Measurements from ENCODE around the gene KNSTRN. TPM values are rescaled to one million over a fixed set of nuclear protein-coding genes. Genes with fewer than 3 reads are reported as not detected.

KNSTRN gene
- total RNA-seq, 1 donor from 2014 or later: 50.4 TPM

DNA sequence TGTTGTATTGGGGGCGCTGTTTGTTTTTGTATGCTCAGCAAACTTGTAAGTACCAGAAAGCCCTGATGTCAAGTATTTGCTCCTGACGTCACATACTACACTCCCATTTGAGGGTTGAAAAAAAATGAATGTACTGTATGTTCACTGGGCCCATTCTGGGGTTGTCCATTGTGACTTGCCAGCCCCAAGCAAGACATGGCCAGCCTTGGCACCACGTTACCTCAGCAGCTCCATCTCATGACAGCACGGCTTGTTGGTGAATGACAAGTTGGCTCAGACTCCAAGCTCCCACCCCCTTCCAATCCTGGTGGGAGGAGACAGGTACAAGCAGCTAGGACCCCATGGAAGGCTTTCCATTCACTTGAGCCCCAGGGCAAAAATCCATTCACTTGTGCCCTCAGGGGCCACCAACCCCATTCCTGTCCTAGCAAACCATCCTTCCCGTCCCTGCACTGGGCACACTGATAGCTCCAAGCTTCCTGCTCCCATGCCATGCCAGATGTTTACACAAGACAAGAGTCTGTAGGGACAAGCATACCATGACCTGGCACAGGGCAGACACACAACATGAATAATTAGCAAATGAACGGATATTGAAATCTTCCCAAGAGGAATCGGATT lies 30.1 kb upstream of the KNSTRN start:
- intact Hi-C loops (cut with micrococcal nuclease): no loop called here

DNA sequence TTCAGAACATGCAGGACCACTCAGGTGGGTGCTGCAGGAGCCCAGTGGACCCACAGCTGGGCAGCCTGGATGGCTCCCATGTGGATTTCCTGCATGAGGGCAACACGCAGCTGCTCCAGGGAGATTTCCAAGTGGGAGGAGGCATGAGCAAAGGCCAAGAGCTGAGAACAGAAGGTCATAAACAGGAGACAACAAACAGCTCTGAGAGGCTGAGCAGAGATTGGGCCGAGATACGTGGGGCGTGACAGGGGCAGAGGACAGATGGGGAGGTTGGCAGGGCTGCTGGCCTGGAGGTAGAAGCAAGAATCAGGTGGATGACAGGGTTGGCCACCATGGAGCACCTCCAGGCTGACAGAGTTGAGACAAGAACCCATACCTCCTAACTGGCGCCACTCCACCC lies 28.8 kb upstream of the KNSTRN start:
- Mint-ChIP-seq H3K9me3 (no peaks in the 10 kb centered on the region), H3K4me3 (no peak overlapping the region), H3K27ac (no peak overlapping the region), H3K36me3 (ENCODE audit: low read depth) (no peaks in the 10 kb centered on the region), H3K4me1 (peaks cover 13% of the 10 kb centered on the region), H3K27me3 (peaks cover 30% of the 10 kb centered on the region)
- no peak for DNase-seq
- intact Hi-C loops (cut with micrococcal nuclease): no loop called here

More for the DNA sequence above, 30.1 kb upstream of the KNSTRN start:
- Mint-ChIP-seq H3K27ac (no peak overlapping the region), H3K4me1 (peaks cover 8% of the 10 kb centered on the region), H3K27me3 (peaks cover 28% of the 10 kb centered on the region), H3K4me3 (no peak overlapping the region), H3K9me3 (no peaks in the 10 kb centered on the region), H3K36me3 (ENCODE audit: low read depth) (no peaks in the 10 kb centered on the region)
- DNase-seq: no peak

DNA sequence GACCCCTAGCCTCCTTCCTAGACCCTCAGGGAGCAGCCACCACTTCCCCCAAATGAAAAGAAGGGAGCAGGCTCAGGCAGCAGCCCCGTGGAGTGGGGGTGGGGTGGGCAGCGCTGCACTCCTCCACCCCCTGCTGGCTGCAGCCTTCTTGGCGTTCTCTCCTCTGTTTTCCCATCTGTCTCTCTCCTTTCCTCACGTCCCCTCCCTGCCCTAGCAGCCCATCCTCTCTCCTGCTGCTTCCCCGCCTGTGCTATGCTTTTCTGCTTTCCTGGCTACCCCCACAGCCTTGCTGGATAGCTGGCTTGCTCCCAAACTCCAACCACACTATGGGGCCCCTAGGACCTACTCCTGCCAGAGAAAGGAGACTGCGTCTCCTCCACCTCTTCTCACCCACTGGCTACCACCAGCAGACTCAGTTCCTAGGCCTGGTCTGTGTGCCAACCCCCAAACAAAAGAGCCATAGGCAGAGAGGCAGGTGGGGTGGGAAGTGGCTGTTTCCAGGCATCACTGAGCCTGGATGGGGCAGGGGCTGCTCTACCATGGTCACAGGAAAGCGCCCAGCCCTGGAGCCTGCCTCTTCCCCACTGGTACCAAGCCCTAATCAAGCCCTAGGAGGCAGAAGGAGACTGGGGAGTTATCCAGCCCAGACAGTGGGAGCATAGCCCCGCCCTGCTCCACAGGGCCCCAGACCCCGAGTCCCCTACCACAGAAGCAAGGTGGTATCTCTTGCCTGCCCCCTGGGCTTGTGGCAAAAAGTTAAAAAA lies 27.9 kb upstream of the KNSTRN start:
- Mint-ChIP-seq H3K4me1 (peaks cover 20% of the 10 kb centered on the region), H3K27me3 (peaks cover 34% of the 10 kb centered on the region), H3K36me3 (ENCODE audit: low read depth) (no peaks in the 10 kb centered on the region), H3K27ac (no peak overlapping the region), H3K9me3 (no peaks in the 10 kb centered on the region), H3K4me3 (no peak overlapping the region)
- intact Hi-C loops (cut with micrococcal nuclease): no loop called here
- no peak for DNase-seq

DNA sequence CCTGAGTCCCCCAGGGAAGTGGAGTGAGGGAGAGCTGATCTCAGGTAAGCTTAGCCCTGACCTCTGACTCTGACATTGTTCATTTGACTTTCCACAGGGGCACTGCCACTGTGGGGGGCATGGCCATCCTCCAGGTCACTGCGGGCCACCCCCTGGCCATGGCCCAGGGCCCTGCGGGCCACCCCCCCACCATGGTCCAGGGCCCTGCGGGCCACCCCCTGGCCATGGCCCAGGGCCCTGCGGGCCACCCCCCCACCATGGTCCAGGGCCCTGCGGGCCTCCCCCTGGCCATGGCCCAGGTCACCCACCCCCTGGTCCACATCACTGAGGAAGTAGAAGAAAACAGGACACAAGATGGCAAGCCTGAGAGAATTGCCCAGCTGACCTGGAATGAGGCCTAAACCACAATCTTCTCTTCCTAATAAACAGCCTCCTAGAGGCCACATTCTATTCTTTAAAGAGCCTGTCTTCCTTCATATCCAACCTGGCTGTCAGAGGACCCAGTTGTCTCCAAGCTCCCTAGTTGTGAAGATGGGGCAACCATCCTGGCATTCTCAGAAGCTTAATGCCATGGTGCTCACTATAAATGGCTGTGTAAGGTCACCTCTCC lies 26.4 kb upstream of the KNSTRN start:
- Mint-ChIP-seq H3K4me3 (no peak overlapping the region), H3K9me3 (no peaks in the 10 kb centered on the region), H3K4me1 (peaks cover 21% of the 10 kb centered on the region), H3K36me3 (ENCODE audit: low read depth) (no peaks in the 10 kb centered on the region), H3K27ac (no peak overlapping the region), H3K27me3 (peaks cover 34% of the 10 kb centered on the region)
- intact Hi-C loops (cut with micrococcal nuclease): no loop called here
- DNase-seq: no peak

DNA sequence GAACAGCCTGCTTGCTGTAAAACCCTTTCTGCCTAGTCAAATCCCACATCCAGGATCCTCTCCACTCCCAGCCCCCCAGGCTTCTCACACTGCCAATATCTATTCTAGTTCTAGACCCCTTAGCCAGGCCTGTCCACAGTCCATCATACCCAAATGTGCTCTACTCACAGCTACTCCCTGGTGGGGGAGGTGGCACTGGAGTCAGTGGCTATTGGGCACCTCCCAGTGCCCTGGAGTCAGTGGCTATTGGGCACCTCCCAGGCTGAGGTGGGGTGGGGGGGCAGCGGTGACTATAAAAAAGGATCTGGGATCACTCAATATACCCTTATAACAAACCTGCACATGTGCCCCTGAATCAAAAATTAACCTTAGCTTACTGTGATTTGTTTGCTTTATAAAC lies 25.3 kb upstream of the KNSTRN start:
- H3K4me3 Mint-ChIP-seq: peak overlapping the region; percentile 82
- no peaks in the 10 kb centered on the region for H3K36me3 Mint-ChIP-seq (ENCODE audit: low read depth)
- H3K27ac Mint-ChIP-seq: no peak overlapping the region
- H3K9me3 Mint-ChIP-seq: no peaks in the 10 kb centered on the region
- DNase-seq: no peak
- peaks cover 34% of the 10 kb centered on the region for H3K27me3 Mint-ChIP-seq
- peaks cover 21% of the 10 kb centered on the region for H3K4me1 Mint-ChIP-seq
- intact Hi-C loops (cut with micrococcal nuclease): no loop called here

DNA sequence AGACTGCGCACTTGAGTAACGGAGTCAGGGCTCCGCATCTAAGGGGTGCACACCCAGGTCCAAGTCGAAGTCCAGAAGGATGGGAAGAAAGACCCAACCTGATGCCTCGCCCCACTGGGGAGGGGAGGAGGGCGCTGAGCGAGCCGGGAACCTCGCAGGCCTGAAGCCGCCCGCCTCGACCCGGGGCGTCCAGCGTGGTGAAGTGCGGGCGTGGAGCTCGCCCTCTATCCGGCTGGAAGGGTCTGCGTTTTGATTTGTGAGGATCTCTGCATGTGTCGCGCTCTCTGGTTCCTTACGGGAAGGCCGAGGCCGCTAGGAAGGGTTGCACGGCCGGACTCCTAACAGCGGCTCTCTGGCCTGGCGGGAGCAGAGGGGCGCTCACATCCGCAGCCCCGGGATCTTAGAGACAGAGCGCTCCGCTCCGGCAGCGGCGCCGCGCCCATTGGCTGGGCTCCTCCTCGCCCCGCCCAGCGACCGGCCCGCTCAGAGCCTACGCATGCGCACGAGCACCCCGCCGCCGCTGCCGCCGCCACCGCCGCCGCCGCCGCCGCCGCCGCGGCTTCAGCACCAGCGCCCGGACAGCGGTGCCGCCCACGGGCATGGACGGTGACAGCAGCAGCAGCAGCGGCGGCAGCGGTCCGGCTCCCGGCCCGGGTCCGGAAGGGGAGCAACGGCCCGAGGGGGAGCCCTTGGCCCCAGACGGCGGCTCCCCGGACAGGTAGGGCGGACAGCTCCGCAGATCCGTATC lies 24.6 kb upstream of the KNSTRN start, which contains the start of gene DISP2:
Gene DISP2, plus strand, starts transcription at position 497 of the 748 bp plus-strand sequence. Its CDS starts 103 bp downstream, at position 600.
- H3K27ac Mint-ChIP-seq: peak within 1 kb of the TSS; percentile 45
- peaks cover 21% of the 10 kb centered on the region for H3K4me1 Mint-ChIP-seq
- peak; percentile 97 for DNase-seq
- no peaks in the 10 kb centered on the region for H3K9me3 Mint-ChIP-seq
- H3K27me3 Mint-ChIP-seq: peaks cover 34% of the 10 kb centered on the region
- H3K36me3 Mint-ChIP-seq (ENCODE audit: low read depth): no peaks in the 10 kb centered on the region
- H3K4me3 Mint-ChIP-seq: peak within 1 kb of the TSS; percentile 82
- intact Hi-C loops (cut with micrococcal nuclease): loop anchor here (1.0 kb wide), 2 partner anchors 14 to 24 kb away; partner anchors contain the start of gene KNSTRN

DNA sequence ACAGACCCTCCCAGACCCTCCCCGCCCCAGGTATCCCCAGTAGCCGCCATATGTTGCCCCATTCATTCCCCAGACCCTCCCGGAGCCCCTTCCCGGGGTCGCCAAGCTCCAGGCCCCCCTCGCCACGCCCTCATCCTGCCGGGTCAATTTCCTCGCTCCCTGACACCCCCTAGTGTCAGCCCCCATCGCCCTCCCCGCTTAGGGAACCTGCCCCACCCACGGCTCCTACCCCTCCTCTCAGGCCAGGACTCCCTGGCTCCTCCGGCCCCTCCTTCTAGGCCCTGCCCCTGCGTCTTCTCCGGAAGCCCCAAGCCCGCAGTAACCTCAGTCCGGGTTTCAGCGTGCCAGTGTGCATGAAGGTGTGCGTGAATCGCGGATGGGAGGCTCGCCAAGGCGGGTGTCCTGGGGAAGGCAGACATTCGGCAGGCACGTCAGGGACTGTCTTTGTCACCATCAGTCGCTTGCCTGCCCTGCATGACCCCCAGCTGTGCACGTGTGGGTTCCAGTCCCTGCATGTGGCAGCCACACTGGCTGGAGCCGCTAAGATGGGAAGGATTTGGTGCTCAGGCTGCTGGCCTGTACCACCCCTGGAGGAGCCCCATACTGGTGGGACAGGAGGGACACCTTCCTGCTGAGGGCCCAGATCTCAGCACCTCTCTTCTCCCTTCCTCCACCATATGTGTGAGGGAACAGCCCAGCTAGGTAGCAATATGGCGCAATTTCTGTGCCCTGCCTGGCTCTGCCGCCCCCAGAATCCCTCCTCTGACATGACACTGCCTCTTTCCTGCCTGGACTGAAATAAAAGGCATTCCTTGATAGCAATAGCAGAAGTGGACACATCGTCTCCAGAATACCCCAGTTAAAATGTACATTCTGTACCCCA lies 23.8 kb upstream of the KNSTRN start:
- Mint-ChIP-seq H3K4me1 (peaks cover 21% of the 10 kb centered on the region), H3K4me3 (peak overlapping the region; percentile 82)
- intact Hi-C loops (cut with micrococcal nuclease): loop anchor here (1.0 kb wide), 2 partner anchors 14 to 24 kb away; partner anchors contain the start of gene KNSTRN

DNA sequence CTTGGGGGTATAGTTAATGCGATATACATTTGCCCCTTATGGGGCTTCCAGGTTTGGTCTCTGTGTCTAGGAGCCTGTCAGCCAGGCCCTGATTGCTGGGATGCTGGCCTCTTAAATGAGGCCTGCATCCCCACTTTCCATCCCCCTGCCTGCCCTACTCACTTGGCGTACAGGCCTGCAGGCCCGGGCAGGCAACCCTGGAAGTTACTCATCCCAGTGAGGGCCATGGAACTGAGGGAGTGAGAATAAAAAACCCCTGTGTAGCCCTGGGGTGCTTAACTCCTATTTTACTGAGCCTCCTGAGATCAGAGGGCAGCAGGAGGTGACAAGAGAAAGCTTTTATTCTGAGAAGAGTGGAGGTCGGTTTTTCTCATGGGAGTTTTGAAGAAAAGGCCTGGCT lies 22.5 kb upstream of the KNSTRN start:
- intact Hi-C loops (cut with micrococcal nuclease): no loop called here
- H3K9me3 Mint-ChIP-seq: no peaks in the 10 kb centered on the region
- H3K4me3 Mint-ChIP-seq: no peak overlapping the region
- H3K27me3 Mint-ChIP-seq: peaks cover 22% of the 10 kb centered on the region
- H3K27ac Mint-ChIP-seq: no peak overlapping the region
- H3K4me1 Mint-ChIP-seq: peaks cover 18% of the 10 kb centered on the region
- DNase-seq: no peak
- no peaks in the 10 kb centered on the region for H3K36me3 Mint-ChIP-seq (ENCODE audit: low read depth)

More for the DNA sequence above, 23.8 kb upstream of the KNSTRN start:
- H3K36me3 Mint-ChIP-seq (ENCODE audit: low read depth): no peaks in the 10 kb centered on the region
- DNase-seq: peak; percentile 82
- peaks cover 31% of the 10 kb centered on the region for H3K27me3 Mint-ChIP-seq
- peak overlapping the region; percentile 45 for H3K27ac Mint-ChIP-seq
- no peaks in the 10 kb centered on the region for H3K9me3 Mint-ChIP-seq

DNA sequence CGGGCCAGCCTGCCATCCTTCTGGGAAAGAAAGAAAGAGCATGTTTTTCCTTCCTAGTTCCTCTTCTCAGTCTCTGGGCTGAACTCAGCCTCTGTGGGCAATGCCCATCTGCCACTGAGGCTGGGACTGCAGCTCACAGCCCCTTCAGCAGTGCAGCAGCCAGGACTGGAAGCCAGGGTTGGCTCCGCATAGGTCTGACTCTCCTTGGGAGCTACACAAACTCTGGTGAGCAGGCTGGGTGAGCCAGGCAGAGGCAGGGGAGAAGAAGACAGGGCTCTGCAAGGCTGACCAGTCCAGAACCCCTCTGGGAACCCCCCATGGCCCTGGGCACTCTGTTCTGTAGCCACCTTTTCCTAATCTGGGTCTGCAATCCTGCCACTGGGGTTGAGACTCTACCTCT lies 20.9 kb upstream of the KNSTRN start:
- Mint-ChIP-seq H3K9me3 (no peaks in the 10 kb centered on the region), H3K4me3 (no peak overlapping the region), H3K36me3 (ENCODE audit: low read depth) (no peaks in the 10 kb centered on the region), H3K27me3 (peaks cover 15% of the 10 kb centered on the region), H3K4me1 (peaks cover 21% of the 10 kb centered on the region), H3K27ac (no peak overlapping the region)
- DNase-seq: no peak
- intact Hi-C loops (cut with micrococcal nuclease): no loop called here

DNA sequence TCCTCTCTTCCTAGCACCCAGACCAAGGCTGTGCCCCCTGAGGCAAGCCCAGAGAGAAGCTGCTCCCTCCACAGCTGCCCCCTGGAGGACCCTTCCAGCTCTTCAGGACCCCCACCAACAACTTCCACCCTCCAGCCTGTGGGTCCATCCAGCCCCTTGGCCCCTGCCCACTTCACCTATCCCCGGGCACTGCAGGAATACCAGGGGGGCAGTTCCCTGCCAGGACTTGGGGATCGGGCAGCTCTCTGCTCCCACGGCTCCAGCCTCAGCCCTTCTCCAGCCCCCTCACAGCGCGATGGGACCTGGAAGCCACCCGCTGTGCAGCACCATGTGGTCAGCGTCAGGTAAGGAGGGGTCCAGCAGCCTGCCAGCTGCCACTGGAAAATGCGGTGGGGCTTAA lies 18.9 kb upstream of the KNSTRN start:
- Mint-ChIP-seq H3K27me3 (peaks cover 6% of the 10 kb centered on the region), H3K4me1 (peaks cover 17% of the 10 kb centered on the region), H3K4me3 (no peak overlapping the region), H3K27ac (no peak overlapping the region), H3K36me3 (ENCODE audit: low read depth) (no peaks in the 10 kb centered on the region), H3K9me3 (no peaks in the 10 kb centered on the region)
- intact Hi-C loops (cut with micrococcal nuclease): no loop called here
- no peak for DNase-seq

DNA sequence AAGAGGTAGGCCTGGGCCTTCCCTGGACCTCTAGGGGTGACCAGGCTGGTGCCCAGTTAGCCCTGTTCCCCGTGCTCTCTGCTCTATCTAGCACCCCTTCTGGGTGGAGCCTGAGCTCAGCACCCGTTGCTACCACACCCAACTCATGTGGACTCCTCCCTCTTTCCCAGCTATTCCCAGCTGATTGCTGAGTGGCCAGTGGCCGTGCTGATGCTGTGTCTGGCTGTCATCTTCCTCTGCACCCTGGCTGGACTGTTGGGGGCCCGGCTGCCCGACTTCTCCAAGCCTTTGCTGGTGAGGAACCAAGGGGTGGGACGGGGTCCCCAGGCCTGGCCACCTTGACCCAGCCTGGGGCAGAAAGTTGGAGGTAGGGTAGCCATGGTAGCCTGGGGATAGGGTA lies 18.3 kb upstream of the KNSTRN start:
- Mint-ChIP-seq H3K27me3 (peaks cover 5% of the 10 kb centered on the region), H3K27ac (no peak overlapping the region), H3K9me3 (no peaks in the 10 kb centered on the region), H3K4me1 (peaks cover 12% of the 10 kb centered on the region), H3K4me3 (no peak overlapping the region), H3K36me3 (ENCODE audit: low read depth) (no peaks in the 10 kb centered on the region)
- intact Hi-C loops (cut with micrococcal nuclease): no loop called here
- DNase-seq: no peak

DNA sequence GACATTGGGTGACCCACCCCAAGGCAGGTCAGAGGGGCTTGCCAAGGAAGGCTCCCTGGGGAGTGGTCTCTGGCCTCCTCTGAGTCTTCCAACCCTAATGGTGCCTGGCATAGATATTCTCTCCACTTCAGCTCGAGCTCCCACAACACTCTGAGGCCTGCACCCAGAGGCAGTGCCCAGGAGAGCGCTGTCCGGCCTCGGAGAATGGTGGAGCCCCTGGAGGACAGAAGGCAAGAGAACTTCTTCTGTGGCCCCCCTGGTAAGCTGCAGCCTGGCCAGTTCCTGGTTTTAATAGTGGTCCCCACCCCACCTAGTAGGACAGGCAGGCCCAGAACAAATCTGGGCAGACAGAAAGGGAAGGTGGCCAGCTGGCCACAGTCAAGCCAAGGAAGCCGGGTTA lies 17.5 kb upstream of the KNSTRN start:
- Mint-ChIP-seq H3K36me3 (ENCODE audit: low read depth) (no peaks in the 10 kb centered on the region), H3K27ac (no peak overlapping the region), H3K9me3 (no peaks in the 10 kb centered on the region), H3K27me3 (peaks cover 5% of the 10 kb centered on the region), H3K4me1 (peaks cover 8% of the 10 kb centered on the region), H3K4me3 (no peak overlapping the region)
- intact Hi-C loops (cut with micrococcal nuclease): loop anchor here (5.0 kb wide), 1 partner anchor 57 kb away; no protein-coding TSS in a partner anchor
- no peak for DNase-seq
